GM23338 (cell line): Measurements from ENCODE around the gene PML.

Experiments
- CREB1 ChIP-seq: fragments of 250-450 bp; sonication (Bioruptor Pico); IDR thresholded peaks from 2 replicates; pipeline ENCODE4 v1.5.0; 2020; ENCODE audit warnings: low read depth, mild to moderate bottlenecking, moderate library complexity
- EZH2phosphoT487 ChIP-seq: fragments of 200-600 bp; sonication (generic); IDR thresholded peaks from one replicate; pipeline ENCODE4 v1.8.1; 2018; ENCODE audit warnings: antibody characterized with exemption; ENCODE audit not compliant: unreplicated experiment
- TF ChIP-seq, protein P1 (sequence below), 2 experiments: fragments of 200-600 bp in 1 of 2; sonication (generic) in 1 of 2; conservative IDR thresholded peaks; 2 replicates each; pipeline versions ENCODE4 v1.5.1 to v1.6.1; 2016 to 2017; ENCODE audit warnings: antibody characterized with exemption in 2 of 2, low read depth in 2 of 2, mild to moderate bottlenecking in 2 of 2, moderate library complexity in 1 of 2
- TF ChIP-seq, protein P2 (sequence below): IDR thresholded peaks from one replicate; pipeline ENCODE4 v1.6.1; 2018; ENCODE audit warnings: antibody characterized with exemption; ENCODE audit not compliant: unreplicated experiment

DNA sequence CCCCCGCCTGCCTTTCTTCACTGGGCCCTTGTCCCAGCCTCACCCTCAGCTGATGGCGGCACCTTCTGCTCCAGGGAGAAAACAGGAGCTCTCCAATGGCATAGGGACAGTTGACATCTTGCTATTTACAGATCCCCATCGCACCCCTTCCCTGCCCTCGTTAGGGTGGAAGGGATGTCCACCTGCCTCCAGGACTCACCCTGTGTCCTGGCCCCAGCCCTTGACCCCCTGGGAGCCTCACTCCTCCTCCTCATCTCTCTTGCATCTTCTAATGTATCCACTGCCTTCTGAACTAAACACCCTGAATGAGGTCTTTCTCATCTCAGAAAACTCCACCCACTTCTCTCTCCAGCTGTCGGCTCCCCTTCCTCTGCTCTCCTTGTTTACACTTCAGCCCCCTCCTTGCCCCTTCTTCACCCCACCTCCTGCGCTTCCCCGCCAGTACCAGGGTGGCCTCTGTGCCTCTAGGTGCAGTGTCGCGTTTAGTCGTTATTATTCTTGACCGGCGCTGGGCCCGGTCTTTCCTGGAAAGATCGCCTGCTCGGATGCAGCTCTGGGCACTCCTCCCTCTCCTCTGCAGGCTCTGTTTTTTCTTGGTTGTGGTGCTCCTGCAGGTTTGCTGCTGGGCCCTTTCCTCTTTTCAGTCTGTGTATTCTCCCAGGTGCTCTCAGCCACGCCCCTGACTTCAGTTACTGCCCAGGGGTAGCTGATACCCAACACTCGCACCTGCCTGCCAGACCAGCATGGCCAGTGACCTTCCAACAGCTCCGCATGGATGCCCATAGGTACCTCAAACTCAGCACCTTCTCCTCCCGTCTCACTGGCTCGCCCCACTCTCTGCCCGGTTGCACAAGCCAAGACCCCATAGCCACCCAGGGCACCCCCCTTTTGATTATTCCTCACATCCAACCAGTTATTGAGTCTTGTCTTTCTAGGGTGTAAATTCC is 42.9 kb downstream of the PML start:
- no peak for TF ChIP-seq EZH2phosphoT487
- no peak for TF ChIP-seq CREB1 (CRISPR knock-in tag)
- TF ChIP-seq, protein P1, sequence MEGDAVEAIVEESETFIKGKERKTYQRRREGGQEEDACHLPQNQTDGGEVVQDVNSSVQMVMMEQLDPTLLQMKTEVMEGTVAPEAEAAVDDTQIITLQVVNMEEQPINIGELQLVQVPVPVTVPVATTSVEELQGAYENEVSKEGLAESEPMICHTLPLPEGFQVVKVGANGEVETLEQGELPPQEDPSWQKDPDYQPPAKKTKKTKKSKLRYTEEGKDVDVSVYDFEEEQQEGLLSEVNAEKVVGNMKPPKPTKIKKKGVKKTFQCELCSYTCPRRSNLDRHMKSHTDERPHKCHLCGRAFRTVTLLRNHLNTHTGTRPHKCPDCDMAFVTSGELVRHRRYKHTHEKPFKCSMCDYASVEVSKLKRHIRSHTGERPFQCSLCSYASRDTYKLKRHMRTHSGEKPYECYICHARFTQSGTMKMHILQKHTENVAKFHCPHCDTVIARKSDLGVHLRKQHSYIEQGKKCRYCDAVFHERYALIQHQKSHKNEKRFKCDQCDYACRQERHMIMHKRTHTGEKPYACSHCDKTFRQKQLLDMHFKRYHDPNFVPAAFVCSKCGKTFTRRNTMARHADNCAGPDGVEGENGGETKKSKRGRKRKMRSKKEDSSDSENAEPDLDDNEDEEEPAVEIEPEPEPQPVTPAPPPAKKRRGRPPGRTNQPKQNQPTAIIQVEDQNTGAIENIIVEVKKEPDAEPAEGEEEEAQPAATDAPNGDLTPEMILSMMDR (conservative IDR thresholded peaks at IDR 0.05; ENCODE audit: low read depth in 2 of 2): no peak
- TF ChIP-seq, protein P2, sequence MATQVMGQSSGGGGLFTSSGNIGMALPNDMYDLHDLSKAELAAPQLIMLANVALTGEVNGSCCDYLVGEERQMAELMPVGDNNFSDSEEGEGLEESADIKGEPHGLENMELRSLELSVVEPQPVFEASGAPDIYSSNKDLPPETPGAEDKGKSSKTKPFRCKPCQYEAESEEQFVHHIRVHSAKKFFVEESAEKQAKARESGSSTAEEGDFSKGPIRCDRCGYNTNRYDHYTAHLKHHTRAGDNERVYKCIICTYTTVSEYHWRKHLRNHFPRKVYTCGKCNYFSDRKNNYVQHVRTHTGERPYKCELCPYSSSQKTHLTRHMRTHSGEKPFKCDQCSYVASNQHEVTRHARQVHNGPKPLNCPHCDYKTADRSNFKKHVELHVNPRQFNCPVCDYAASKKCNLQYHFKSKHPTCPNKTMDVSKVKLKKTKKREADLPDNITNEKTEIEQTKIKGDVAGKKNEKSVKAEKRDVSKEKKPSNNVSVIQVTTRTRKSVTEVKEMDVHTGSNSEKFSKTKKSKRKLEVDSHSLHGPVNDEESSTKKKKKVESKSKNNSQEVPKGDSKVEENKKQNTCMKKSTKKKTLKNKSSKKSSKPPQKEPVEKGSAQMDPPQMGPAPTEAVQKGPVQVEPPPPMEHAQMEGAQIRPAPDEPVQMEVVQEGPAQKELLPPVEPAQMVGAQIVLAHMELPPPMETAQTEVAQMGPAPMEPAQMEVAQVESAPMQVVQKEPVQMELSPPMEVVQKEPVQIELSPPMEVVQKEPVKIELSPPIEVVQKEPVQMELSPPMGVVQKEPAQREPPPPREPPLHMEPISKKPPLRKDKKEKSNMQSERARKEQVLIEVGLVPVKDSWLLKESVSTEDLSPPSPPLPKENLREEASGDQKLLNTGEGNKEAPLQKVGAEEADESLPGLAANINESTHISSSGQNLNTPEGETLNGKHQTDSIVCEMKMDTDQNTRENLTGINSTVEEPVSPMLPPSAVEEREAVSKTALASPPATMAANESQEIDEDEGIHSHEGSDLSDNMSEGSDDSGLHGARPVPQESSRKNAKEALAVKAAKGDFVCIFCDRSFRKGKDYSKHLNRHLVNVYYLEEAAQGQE: no peak
